HCT116 (cell line): Measurements from ENCODE around the gene FAF2.
A peak's percentile ranks its signal among the peaks of the same experiment; 100 is the strongest.

Source experiments
- POLR2A ChIP-seq: IDR thresholded peaks from 2 replicates; pipeline ENCODE4 v1.7.0; 2011; ENCODE audit warnings: borderline replicate concordance; ENCODE audit not compliant: insufficient read depth, insufficient read length; ENCODE audit errors: extremely low read depth
- POLR2AphosphoS5 ChIP-seq: IDR thresholded peaks from 2 replicates; pipeline ENCODE4 v1.6.1; 2011; ENCODE audit warnings: mild to moderate bottlenecking, low read depth, low read length, moderate library complexity
- ZFX ChIP-seq: fragments of 450-650 bp; IDR thresholded peaks from 2 replicates; pipeline ENCODE4 v1.6.1; 2017

- peak; percentile 56 for TF ChIP-seq POLR2A
- peak; percentile 89 for TF ChIP-seq POLR2AphosphoS5
- TF ChIP-seq ZFX, result peak; percentile 38; the same call in 1 of the 2 replicates
Measured at GRCh38 chr5:176447978-176448608, at the start of gene FAF2.
